ENCODE results near the gene SLC8B1.

Gene SLC8B1

GRCh38 chr12:113287146-113287898 is 47.6 kb downstream of the SLC8B1 start:
- H3K36me3 Mint-ChIP-seq, result peaks cover 3% of the 10 kb centered on the region
- H3K9me3 Mint-ChIP-seq, result no peaks in the 10 kb centered on the region
- H3K27ac Mint-ChIP-seq, result no peak overlapping the region
- no peaks in the 10 kb centered on the region for H3K4me1 Mint-ChIP-seq
- H3K27me3 Mint-ChIP-seq, result no peaks in the 10 kb centered on the region
- DNase-seq, result no peak
- CTCF ChIA-PET, result no interaction called here
- no peak overlapping the region for H3K4me3 Mint-ChIP-seq

- Mint-ChIP-seq H3K27ac (no peak overlapping the region), H3K36me3 (peaks cover 3% of the 10 kb centered on the region), H3K27me3 (no peaks in the 10 kb centered on the region), H3K9me3 (no peaks in the 10 kb centered on the region), H3K4me1 (no peaks in the 10 kb centered on the region), H3K4me3 (no peak overlapping the region)
- DNase-seq, result no peak
- CTCF ChIA-PET, result no interaction called here
Measured at GRCh38 chr12:113286712-113287111, 48.2 kb downstream of the SLC8B1 start.

GRCh38 chr12:113285679-113286610 is 49.0 kb downstream of the SLC8B1 start:
- H3K4me3 Mint-ChIP-seq, result no peak overlapping the region
- no peaks in the 10 kb centered on the region for H3K9me3 Mint-ChIP-seq
- no peaks in the 10 kb centered on the region for H3K4me1 Mint-ChIP-seq
- H3K27ac Mint-ChIP-seq, result no peak overlapping the region
- H3K36me3 Mint-ChIP-seq, result peaks cover 3% of the 10 kb centered on the region
- no peaks in the 10 kb centered on the region for H3K27me3 Mint-ChIP-seq
- CTCF ChIA-PET, result no interaction called here
- DNase-seq, result no peak

- CTCF ChIA-PET, result no interaction called here
- peaks cover 3% of the 10 kb centered on the region for H3K36me3 Mint-ChIP-seq
Measured at GRCh38 chr12:113284751-113285150, 50.2 kb downstream of the SLC8B1 start.

GRCh38 chr12:113278633-113279032 is 56.3 kb downstream of the SLC8B1 start:
- H3K27ac Mint-ChIP-seq, result peak overlapping the region; percentile 39

More at GRCh38 chr12:113284751-113285150, 50.2 kb downstream of the SLC8B1 start:
- Mint-ChIP-seq H3K27ac (no peak overlapping the region), H3K4me1 (no peaks in the 10 kb centered on the region), H3K9me3 (no peaks in the 10 kb centered on the region), H3K27me3 (no peaks in the 10 kb centered on the region), H3K4me3 (no peak overlapping the region)
- DNase-seq, result no peak

GRCh38 chr12:113278141-113278540 is 56.8 kb downstream of the SLC8B1 start:
- Mint-ChIP-seq H3K4me3 (no peak overlapping the region), H3K9me3 (no peaks in the 10 kb centered on the region), H3K27ac (no peak overlapping the region), H3K36me3 (peaks cover 4% of the 10 kb centered on the region), H3K4me1 (no peaks in the 10 kb centered on the region), H3K27me3 (no peaks in the 10 kb centered on the region)
- no peak for DNase-seq
- CTCF ChIA-PET, result no interaction called here

More at GRCh38 chr12:113278633-113279032, 56.3 kb downstream of the SLC8B1 start:
- Mint-ChIP-seq H3K4me1 (no peaks in the 10 kb centered on the region), H3K9me3 (no peaks in the 10 kb centered on the region), H3K27me3 (no peaks in the 10 kb centered on the region), H3K36me3 (peaks cover 2% of the 10 kb centered on the region), H3K4me3 (no peak overlapping the region)
- CTCF ChIA-PET, result no interaction called here
- DNase-seq, result peak; percentile 11

GRCh38 chr12:113277511-113277910 is 57.4 kb downstream of the SLC8B1 start:
- no peak for DNase-seq
- Mint-ChIP-seq H3K27ac (no peak overlapping the region), H3K36me3 (peaks cover 4% of the 10 kb centered on the region), H3K4me3 (no peak overlapping the region), H3K27me3 (no peaks in the 10 kb centered on the region), H3K9me3 (no peaks in the 10 kb centered on the region), H3K4me1 (no peaks in the 10 kb centered on the region)
- CTCF ChIA-PET, result no interaction called here

GRCh38 chr12:113276946-113277500 is 57.9 kb downstream of the SLC8B1 start:
- Mint-ChIP-seq H3K9me3 (no peaks in the 10 kb centered on the region), H3K27me3 (no peaks in the 10 kb centered on the region), H3K27ac (peak overlapping the region; percentile 19), H3K4me1 (no peaks in the 10 kb centered on the region), H3K36me3 (peaks cover 4% of the 10 kb centered on the region), H3K4me3 (no peak overlapping the region)
- CTCF ChIA-PET, result interaction anchor here (1.0 kb wide), 1 partner anchor 45 kb away, joined by 3 read pairs; no protein-coding TSS in a partner anchor
- no peak for DNase-seq

GRCh38 chr12:113276306-113276705 is 58.6 kb downstream of the SLC8B1 start:
- DNase-seq, result no peak
- CTCF ChIA-PET, result interaction anchor here (1.0 kb wide), 1 partner anchor 44 kb away, joined by 3 read pairs; no protein-coding TSS in a partner anchor

GRCh38 chr12:113274848-113275247 is 60.1 kb downstream of the SLC8B1 start:
- CTCF ChIA-PET, result no interaction called here
- DNase-seq, result no peak
- H3K4me3 Mint-ChIP-seq, result no peak overlapping the region

More at GRCh38 chr12:113276306-113276705, 58.6 kb downstream of the SLC8B1 start:
- no peaks in the 10 kb centered on the region for H3K9me3 Mint-ChIP-seq
- no peak overlapping the region for H3K27ac Mint-ChIP-seq
- H3K36me3 Mint-ChIP-seq, result peaks cover 4% of the 10 kb centered on the region
- no peaks in the 10 kb centered on the region for H3K27me3 Mint-ChIP-seq
- H3K4me3 Mint-ChIP-seq, result no peak overlapping the region
- H3K4me1 Mint-ChIP-seq, result peaks cover 3% of the 10 kb centered on the region

GRCh38 chr12:113273053-113273725 is 61.7 kb downstream of the SLC8B1 start:
- Mint-ChIP-seq H3K9me3 (no peaks in the 10 kb centered on the region), H3K36me3 (peaks cover 4% of the 10 kb centered on the region), H3K4me1 (peaks cover 4% of the 10 kb centered on the region), H3K27ac (no peak overlapping the region), H3K27me3 (no peaks in the 10 kb centered on the region), H3K4me3 (no peak overlapping the region)
- CTCF ChIA-PET, result no interaction called here
- no peak for DNase-seq

More at GRCh38 chr12:113274848-113275247, 60.1 kb downstream of the SLC8B1 start:
- no peak overlapping the region for H3K27ac Mint-ChIP-seq
- H3K27me3 Mint-ChIP-seq, result no peaks in the 10 kb centered on the region
- H3K36me3 Mint-ChIP-seq, result peaks cover 4% of the 10 kb centered on the region
- peaks cover 4% of the 10 kb centered on the region for H3K4me1 Mint-ChIP-seq
- H3K9me3 Mint-ChIP-seq, result no peaks in the 10 kb centered on the region

GRCh38 chr12:113271853-113272561 is 62.9 kb downstream of the SLC8B1 start:
- Mint-ChIP-seq H3K36me3 (peaks cover 8% of the 10 kb centered on the region), H3K4me1 (peaks cover 4% of the 10 kb centered on the region), H3K27me3 (no peaks in the 10 kb centered on the region), H3K4me3 (no peak overlapping the region), H3K27ac (no peak overlapping the region), H3K9me3 (no peaks in the 10 kb centered on the region)
- DNase-seq, result no peak
- CTCF ChIA-PET, result interaction anchor here (0.7 kb wide), 1 partner anchor 65 kb away, joined by 3 read pairs; no protein-coding TSS in a partner anchor

GRCh38 chr12:113271466-113271852 is 63.5 kb downstream of the SLC8B1 start:
- H3K9me3 Mint-ChIP-seq, result no peaks in the 10 kb centered on the region
- H3K27me3 Mint-ChIP-seq, result no peaks in the 10 kb centered on the region
- peaks cover 4% of the 10 kb centered on the region for H3K4me1 Mint-ChIP-seq
- no peak for DNase-seq
- H3K27ac Mint-ChIP-seq, result no peak overlapping the region
- peaks cover 11% of the 10 kb centered on the region for H3K36me3 Mint-ChIP-seq
- H3K4me3 Mint-ChIP-seq, result no peak overlapping the region
- CTCF ChIA-PET, result interaction anchor here (0.7 kb wide), 1 partner anchor 64 kb away, joined by 3 read pairs; no protein-coding TSS in a partner anchor

All from activated naive CD4-positive, alpha-beta T cell treated with anti-CD3 and anti-CD28 coated beads, Interleukin-2, amount 10 ng/mL, durations not matched to agents 7 days and 5 days (primary cell).